NCI-H2081 treated with DMSO at 0.1 percent for 48 hours (cell line): ENCODE data around the gene SELENOO.
"Not testable (repeated sequence)": the region's sequence is repeated elsewhere in the genome, so short reads cannot be mapped to it uniquely, and the experiment has no call there.

Experiments
- DNase-seq: peaks from one replicate; lab custom pipeline; 2025; lab: John Stamatoyannopoulos, UW

The SELENOO gene, protein sequence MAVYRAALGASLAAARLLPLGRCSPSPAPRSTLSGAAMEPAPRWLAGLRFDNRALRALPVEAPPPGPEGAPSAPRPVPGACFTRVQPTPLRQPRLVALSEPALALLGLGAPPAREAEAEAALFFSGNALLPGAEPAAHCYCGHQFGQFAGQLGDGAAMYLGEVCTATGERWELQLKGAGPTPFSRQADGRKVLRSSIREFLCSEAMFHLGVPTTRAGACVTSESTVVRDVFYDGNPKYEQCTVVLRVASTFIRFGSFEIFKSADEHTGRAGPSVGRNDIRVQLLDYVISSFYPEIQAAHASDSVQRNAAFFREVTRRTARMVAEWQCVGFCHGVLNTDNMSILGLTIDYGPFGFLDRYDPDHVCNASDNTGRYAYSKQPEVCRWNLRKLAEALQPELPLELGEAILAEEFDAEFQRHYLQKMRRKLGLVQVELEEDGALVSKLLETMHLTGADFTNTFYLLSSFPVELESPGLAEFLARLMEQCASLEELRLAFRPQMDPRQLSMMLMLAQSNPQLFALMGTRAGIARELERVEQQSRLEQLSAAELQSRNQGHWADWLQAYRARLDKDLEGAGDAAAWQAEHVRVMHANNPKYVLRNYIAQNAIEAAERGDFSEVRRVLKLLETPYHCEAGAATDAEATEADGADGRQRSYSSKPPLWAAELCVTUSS

DNA sequence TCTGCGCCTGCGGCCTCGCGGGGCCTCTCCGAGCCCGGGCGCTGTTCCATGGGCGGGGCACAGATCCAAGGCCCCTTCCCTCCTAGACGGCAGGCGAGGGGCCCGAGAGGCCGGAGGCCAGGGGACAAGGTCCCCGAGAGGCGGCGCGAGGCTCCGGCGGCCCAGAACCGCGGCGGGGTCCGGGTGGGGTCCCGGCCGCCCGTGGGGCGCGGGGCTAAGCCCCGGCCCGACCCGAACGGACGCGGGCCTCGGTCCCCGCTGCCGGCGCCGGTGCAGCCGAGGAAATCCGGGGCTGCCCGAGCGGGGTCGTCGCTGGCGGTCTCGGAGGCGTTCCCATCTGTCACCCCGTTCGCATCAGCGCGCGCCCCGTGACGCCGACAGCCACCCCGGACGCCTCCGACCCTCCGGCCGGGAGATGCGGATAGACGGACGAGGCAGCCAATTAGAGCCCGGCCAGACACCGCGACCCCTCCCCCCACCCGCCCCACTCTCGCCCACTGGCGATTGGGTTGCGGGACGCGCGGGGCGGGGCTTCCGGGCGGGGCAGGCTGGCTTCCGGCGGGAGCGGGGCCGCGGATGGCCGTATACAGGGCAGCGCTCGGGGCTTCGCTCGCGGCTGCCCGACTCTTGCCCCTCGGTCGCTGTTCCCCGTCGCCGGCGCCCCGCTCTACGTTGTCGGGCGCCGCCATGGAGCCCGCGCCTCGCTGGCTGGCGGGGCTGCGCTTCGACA lies at the start of gene SELENOO:
Gene SELENOO (plus strand): TSS at position 551 of the 730 bp plus-strand sequence. CDS start 26 bp downstream, at position 577.
- peak; percentile 39 for DNase-seq

DNA sequence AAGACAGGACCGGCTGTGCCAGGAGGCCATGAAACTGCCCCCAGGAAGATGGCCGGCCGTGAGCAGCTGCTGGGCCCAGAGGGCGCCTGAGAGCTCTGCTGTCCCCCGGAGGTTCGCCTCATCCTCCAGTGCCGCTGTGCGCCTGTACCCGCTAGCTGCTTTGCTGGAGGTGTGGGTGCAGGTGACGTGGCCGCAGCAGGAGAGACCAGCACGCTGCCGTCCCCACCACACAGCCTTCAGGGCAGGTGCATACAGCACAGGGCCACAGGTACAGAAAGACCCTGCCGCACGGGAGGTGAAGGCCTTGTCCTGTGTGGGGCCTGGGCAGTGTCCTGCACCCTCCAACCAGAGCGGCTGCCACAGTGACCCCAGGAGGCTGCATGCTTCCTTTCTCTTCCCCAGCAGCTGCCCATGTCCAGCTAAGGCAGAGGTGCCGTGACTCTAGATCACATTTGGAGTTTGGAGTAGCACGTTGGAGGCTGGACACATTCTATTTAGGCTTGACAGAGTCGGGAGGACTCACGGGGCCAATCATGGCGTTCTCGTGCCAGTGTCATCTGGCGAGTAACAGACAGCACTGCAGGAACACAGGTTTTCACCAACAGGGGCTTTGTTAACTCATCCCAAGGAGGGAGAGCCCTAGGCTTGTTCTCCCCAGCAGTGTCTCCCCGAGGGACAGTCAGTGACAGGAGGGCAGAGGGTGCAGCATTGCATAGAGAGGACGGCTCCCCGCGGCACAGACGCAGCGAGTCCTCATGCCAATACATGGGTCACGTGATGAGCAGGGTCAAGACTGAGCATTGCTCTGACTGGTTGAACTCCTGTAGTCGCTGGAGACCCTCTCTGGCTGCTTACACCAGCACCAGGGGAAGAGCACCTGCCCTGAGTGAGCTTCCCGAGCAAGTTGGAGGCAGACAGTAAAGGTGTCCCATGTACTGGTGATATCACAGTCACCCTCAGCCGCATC lies 49.0 kb upstream of the SELENOO start:
- DNase-seq = no peak

DNA sequence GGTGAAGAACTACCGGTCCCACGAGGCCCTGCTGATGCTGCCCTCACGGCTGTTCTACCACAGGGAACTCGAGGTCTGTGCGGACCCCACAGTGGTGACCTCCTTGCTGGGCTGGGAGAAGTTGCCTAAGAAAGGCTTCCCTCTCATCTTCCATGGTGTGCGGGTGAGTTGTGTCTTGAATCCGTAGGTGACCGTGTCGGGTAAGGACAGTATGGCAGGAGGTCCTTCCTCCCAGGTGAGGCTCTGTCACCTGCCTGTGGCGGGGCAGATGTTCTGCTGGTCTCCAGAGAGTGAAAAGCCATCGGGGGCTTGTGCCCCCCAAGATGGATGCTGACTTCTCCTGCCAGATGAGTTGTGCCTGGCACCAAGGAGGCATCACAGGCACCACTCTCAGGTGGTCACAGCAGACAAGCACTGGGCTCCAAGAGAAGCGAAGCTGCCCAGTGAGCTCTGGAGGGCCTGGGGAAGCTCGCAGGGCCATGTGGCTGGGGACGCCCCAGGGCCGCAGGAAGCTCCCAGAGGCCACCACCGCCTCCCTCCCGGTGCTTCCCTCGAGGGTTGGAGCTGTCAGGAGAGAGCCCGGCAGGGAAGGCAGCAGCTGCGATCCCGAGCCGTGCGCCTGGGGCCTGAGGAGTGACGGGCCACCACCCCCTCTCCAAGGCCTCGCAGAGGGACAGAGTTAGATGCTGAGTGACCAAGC lies 47.6 kb upstream of the SELENOO start:
- DNase-seq = no peak

DNA sequence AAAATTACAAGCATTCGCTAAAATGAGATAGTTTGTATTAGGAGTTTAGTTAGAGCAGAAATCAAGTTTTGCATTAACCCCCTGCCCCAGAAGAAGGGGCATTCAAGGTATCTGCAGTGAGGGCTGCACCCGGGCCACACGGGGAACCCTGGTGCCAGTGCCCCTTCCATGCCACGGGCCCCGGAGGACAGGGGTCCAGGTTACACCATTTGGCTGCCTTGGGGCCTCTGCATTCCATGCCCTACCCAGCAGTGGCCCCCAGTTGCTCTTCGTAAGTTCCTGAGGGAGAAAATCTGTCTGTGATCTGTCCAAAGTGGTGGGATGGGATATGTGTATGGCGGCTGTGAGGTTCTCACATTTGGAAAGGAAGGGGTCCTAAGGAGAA lies 47.1 kb upstream of the SELENOO start:
- DNase-seq = no peak

DNA sequence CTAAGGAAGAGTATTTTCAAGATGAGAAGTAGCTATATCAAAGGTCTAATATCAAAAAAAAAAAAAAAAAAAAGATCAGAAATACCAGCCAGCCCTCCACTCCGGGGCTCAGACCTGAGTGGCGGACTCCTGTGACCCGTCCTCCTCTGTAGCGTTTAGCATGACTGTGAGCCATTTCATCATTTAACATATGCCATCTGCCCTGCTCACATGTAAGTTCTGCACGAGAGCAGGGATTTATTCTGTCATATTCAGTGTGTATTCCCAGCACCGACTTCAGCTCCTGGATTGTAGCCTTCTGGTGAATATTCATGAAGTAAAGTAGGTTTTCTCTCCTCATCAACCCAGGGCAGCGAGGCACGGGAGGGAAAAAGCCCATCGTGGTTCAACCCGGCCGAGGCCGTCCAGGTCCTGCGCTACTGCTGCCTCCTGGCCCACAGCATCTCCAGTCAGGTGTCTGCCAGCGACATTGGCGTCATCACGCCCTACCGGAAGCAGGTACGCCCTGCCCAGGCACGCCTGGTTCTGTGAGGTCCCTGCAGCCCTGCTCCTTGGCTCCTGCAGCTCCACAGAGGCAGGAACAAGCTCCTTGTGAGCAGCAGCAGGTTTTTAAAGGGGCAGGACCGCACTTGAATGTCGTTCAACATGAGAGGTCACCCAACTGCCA lies 43.0 kb upstream of the SELENOO start:
- DNase-seq = no peak

DNA sequence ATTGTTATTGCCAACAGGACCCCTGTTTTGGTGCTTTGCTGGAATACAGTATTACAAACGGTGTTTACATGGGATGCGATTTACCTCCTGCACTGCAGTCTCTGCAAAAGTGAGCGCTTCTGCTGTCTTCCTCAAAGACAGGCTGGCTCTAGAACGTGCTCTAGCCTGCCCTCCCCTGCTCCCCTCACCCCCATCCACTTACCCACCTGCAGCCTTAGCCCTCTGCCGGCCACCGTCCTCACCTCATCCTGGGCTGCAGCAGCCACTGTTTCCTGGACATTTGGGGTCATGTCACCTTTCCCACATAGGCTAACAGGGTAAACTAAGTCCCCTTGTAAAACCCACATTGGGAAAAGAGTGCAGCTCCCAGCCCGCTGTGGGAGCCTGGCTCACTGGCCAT lies 39.9 kb upstream of the SELENOO start:
- DNase-seq = no peak

DNA sequence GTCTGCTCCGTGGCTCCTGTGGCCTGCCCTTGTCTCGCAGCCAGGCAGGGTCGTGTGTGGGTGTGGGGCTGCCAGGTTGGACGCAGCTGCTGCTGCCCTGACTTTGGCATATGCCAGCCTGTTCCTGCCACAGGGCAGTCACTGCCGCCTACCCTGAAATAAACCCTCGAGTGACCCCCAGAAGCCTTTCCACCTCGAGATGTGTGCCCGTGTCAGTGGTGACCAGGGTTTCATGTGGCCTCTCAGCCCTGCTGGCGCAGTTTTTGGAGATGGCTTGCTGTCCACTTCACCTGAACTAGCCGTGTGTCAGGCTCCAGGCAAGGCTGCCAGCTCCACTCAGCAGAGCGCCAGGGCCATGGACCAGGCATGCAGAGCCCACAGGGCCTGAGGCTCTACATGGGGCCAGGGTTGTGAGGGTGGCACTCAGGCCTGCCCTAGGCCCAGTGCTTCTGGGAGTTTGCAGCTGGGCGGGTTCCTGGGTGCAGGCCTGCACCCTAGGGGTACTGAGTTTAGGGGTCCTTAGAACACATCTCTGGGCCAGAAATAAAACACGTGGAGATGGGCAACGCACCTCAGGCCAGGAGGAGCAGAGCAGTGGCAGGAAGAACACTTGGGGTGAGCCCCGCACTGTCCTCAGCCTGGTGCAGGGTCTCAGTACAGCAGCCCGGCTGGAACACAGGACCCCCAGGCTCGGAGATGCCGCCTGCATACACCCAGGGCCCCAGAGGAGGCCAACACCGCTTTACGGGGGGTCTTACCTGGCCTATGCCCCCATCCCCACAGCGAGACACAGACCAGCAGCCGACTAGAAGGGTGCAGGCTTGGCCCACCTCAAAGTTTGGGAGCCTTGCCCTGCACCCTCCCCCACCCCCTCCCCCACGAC lies 39.1 kb upstream of the SELENOO start:
- no peak for DNase-seq

DNA sequence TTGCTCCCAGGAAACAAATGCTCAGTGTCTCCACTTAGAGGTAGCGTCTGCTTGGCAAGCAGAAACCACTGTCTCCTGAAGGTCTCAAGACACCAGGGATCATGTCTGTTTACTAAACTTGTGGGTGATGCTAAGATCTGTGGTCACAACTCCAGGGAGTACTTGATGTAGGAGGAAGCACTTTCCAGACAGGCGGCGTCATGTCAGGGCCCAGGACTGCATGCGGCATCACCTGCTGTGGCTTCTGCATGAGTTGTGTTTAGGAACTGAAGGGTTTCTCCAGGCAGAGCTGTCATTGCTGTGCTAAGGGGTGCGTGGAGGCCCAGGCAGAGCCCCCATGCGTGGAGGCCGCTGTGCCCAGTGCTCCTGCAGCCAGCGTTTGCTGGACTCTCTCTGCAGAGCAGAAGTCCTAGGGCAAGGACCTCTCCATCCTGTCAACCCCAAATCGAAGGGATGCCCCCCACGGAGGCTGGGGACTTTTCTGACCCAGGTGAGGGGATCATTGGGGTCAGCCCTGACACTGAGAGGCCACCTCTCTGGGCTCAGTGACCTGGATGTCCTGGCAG lies 38.3 kb upstream of the SELENOO start:
- DNase-seq = no peak

DNA sequence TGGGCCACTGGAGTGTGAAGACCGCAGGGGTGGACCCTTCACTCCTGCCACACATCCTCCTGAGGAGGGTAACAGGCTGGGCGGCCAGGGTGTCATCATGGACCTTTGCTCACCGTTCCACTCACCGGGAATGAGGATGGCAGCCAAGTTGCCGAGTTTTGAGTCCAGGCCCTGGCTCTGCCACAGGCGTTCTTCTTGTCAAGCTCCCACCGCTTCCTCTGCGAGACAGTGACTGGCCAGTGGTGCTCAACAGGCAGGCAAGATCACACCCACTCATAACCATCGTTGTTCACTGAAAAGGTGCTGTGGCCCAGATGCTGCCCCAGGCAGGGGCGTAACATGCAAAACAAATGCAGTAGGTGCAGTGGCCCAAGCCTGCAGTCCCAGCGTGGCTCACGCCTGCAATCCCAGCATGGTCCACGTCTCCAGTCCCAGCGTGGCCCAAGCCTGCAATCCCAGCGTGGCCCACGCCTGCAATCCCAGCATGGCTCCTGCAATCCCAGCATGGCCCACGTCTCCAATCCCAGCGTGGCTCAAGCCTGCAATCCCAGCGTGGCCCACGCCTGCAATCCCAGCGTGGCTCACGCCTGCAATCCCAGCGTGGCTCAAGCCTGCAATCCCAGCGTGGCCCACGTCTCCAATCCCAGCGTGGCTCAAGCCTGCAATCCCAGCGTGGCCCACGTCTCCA lies 35.2 kb upstream of the SELENOO start:
- DNase-seq = no peak

DNA sequence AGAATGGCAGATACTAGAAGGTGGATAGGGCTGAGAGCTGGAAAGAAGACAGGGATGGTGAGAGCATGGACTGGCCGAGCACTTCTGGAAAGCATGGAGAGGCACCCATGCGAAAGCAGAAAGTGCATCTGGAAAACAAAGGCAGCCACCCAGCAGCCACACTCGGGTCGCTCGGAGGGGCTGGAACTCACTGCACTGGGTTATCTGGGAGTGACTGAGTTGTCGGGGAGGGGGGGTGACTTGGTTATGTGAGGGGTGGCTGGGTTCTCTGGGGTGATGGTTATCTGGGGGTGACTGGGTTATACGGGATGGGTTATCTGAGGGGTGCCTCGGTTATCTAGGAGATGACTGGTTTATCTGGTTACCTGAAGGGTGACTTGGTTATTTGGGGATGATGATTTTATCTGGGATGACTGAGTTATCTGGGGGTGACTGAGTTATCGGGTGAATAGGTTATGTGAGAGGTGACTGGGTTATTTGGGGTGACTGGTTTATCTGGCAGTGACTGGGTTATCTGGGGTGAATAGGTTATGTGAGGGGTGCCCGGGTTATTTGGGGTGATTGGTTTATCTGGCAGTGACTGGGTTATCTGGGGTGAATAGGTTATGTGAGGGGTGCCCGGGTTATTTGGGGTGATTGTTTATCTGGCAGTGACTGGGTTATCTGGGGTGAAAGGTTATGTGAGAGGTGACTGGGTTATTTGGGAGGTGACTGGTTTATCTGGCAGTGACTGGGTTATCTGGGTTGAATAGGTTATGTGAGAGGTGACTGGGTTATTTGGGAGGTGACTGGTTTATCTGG lies 32.9 kb upstream of the SELENOO start:
- no peak for DNase-seq

DNA sequence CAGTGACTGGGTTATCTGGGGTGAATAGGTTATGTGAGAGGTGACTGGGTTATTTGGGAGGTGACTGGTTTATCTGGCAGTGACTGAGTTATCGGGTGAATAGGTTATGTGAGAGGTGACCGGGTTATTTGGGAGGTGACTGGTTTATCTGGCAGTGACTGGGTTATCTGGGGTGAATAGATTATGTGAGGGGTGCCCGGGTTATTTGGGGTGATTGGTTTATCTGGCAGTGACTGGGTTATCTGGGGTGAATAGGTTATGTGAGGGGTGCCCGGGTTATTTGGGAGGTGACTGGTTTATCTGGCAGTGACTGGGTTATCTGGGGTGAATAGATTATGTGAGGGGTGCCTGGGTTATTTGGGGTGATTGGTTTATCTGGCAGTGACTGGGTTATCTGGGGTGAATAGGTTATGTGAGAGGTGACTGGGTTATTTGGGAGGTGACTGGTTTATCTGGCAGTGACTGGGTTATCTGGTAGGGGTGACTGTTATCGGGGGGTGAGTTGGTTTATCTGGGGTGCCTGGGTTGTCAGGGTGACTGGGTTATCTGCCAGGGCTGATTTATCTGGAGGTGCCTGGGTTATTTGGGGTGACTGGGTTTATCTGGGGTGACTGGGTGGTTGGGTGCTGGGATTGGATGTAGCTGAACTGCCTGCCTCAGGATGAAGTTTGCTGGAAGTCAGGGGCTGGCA lies 32.2 kb upstream of the SELENOO start:
- DNase-seq = not testable (repeated sequence)

DNA sequence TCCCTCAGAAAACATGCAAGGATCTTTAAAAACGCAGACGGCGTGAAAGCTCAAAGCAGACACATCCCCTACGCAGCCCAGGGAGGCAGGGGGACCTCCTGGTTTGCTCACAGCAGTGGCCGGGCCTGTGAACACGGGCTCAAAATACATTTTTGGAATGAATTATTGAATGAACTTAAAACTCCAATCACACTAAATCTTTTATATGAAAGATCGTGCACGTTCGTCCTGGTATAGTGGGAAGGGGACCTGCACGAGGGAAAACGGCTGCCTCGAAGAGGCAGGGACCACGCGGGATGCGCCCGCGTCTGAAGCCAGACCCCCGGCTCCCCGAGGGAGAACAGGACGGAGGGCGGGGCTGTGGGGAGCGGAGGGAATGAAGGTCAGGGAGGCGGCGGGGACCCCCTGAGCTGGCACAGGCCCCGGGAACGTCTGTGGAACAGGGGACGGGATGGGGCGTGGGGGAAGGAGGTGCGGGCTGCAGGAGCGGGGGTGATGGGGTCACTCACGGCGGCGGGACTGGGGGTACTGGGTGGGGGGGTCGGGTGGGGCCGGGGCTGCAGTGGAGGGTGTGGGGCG lies 31.5 kb upstream of the SELENOO start:
- no peak for DNase-seq

DNA sequence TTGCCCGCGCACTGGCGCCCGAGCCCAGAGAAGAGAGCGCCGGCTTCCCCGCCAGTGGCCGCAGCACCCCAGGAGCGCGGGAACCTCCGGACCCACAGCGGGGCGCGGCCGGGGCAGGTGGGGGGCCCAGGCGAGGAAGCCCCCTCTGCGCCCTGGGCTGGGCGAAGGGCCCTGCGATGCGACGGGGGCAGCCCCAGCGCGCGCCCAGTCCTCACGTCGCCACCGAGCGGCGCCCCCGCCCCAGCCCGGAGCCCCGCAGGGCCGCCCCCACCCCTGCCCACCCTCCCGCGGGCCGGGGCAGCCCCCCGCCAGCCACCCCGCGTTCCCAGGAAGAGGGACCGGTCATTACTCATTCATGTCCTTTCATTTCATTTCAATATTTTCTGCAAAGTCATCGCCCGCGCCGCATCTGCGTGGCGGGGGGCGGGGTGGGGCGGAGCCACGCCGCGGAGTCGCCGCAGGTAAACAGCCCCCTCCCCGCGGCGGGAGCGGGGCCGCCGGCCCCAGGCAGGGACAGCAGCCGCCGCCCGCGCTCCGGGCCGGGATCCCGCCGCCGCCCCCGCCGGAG lies 31.0 kb upstream of the SELENOO start:
- DNase-seq = no peak

DNA sequence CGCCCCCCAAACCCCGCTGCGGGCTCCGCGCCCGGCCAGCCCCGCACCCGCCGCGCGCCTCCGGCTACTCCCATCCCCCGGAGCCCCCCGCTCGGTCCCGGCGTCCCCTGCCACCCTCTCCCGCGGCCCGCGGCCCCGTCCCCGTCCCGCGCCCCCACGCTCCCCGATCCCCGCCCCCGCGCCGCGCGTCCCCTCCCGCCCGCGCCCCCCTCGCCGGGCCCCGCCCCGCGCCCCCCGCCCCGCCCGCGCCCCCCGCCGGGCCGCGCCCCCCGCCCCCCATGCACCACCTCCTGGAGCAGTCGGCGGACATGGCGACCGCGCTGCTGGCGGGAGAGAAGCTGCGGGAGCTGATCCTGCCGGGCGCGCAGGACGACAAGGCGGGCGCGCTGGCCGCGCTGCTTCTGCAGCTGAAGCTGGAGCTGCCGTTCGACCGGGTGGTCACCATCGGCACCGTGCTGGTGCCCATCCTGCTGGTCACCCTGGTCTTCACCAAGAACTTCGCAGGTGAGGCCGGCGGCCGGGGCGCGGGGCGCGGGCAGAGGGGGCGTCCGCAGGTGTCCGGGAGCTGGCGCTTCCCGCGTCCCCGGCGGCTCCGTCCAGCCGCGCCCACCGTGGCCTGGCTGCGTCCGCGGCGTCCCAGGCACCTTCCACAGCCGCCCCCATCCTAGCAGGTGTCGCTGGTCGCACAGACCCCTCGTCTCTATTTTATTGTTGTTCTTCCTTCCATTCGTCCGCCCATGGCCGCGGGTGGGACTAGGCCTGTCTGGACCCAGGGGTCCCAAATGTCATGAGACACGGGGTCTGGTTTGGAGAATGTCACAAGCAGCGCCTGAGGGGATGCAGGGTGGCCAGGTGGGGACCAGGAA lies 30.1 kb upstream of the SELENOO start, which contains the start of gene PANX2:
Gene PANX2 (plus strand): TSS at position 279 of the 866 bp plus-strand sequence. CDS start 0 bp downstream, at position 279.
- DNase-seq = no peak

DNA sequence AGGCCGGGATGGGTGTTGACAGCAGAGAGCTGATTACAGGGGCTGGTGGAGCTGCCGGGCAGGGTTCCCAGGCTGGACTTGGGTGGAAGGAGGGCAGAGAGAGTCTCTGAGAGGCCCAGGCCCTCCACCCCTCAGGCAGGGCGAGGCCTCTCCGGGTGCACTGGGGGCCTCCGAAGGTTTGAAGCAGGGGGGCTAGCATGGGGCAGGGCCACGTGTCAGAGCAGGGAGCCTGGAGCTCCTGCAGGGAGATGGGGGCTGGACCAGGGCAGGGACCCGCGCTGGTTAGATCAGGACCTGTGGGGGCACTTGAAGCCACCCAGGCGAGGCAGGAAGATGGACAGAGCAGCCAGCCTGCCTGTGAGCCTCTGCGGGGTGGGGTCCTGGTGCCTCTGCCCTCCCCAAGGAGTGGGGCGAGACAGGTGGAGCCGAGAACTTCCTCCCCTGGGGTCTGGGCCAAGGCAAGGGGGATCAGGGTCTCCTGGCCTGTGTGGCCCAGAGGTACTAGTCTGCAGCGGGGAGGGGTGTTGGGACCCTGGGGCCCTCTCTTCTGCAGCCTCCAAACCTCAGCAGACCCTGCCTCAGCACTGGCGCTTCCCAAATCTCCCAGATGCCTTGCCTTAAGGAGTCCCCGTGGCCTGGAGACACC lies 29.4 kb upstream of the SELENOO start:
- DNase-seq = no peak
